Erythroblast (primary cell): Measurements from ENCODE around the gene NTPCR.

Experiments used
- GATA1 ChIP-seq: IDR thresholded peaks from 2 replicates; pipeline ENCODE4 v1.6.1; 2011; ENCODE audit warnings: low read depth, mild to moderate bottlenecking, control low read depth, low read length, moderate library complexity
- POLR2A ChIP-seq: IDR thresholded peaks from 2 replicates; pipeline ENCODE4 v1.6.1; 2011; ENCODE audit warnings: mild to moderate bottlenecking, low read length

- TF ChIP-seq POLR2A (no peak), GATA1 (no peak)
These were observed 14.2 kb downstream of the NTPCR start for GRCh38 chr1:232964601-232965000.
